ENCODE results near the gene IFNLR1.

DNA sequence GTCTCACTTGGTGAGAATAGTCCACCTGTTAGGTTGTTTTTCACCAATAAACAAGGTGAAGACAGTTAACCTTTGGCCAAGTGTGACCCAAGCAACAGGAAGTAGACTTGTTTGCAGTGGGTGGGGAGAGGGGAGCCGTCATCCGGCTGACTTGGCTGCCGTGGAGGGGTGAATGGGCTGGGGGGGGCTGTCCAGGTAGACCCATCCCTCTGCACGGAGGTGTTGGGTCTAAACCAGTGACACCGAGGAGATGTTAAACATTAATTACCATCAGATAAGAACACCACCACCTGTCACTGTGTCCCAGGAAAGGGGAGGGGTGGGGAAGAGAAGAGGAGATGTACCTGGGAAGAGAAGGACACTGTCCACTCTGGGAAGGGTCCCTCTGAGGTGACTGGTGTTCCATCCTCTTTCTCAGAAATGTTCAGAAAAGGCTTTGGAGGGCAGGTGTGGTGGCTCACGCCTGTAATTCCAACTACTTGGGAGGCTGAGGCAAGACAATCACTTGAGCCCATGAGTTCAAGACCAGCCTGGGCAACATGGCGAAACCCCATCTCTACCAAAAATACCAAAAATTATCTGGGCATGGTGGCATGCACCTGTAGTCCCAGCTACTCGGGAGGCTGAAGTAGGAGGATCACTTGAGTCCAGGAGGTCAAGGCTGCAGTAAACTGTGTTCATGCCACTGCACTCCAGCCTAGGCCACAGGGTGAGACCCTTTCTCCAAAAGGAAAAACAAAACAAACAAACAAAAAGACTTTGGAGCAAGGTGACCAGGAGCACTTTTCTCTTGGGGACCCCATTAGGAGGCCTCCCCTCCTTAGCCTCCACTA is 68.5 kb downstream of the IFNLR1 start:
- TF ChIP-seq, protein P1, sequence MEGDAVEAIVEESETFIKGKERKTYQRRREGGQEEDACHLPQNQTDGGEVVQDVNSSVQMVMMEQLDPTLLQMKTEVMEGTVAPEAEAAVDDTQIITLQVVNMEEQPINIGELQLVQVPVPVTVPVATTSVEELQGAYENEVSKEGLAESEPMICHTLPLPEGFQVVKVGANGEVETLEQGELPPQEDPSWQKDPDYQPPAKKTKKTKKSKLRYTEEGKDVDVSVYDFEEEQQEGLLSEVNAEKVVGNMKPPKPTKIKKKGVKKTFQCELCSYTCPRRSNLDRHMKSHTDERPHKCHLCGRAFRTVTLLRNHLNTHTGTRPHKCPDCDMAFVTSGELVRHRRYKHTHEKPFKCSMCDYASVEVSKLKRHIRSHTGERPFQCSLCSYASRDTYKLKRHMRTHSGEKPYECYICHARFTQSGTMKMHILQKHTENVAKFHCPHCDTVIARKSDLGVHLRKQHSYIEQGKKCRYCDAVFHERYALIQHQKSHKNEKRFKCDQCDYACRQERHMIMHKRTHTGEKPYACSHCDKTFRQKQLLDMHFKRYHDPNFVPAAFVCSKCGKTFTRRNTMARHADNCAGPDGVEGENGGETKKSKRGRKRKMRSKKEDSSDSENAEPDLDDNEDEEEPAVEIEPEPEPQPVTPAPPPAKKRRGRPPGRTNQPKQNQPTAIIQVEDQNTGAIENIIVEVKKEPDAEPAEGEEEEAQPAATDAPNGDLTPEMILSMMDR (IDR thresholded peaks at IDR 0.05), result no peak
- TF ChIP-seq POLR2A (IDR thresholded peaks at IDR 0.05), result no peak
